DOHH2 (cell line): ENCODE measurements around the gene DOK7.

Source experiments
- CTCF ChIP-seq: fragments of 200-600 bp; sonication (generic); IDR thresholded peaks from one replicate; pipeline ENCODE4 v1.5.1; 2014; ENCODE audit warnings: antibody characterized with exemption, mild to moderate bottlenecking, low read depth, low read length; ENCODE audit not compliant: poor library complexity, severe bottlenecking
- EZH2phosphoT487 ChIP-seq: fragments of 200-600 bp; sonication (generic); IDR thresholded peaks from 2 replicates; pipeline ENCODE4 v1.6.1; 2017; ENCODE audit warnings: borderline replicate concordance, mild to moderate bottlenecking, antibody characterized with exemption, low read length, moderate library complexity, mixed read lengths

- TF ChIP-seq CTCF (no peak), EZH2phosphoT487 (no peak)
These were observed 13.2 kb downstream of the DOK7 start for GRCh38 chr4:3476341-3476747.
